ENCODE results near the gene LAMA4. TPM values are rescaled to one million over a fixed set of nuclear protein-coding genes. Genes with fewer than 3 reads are reported as not detected.

The LAMA4 gene
- total and polyA plus RNA-seq, 2 of the 13 experiments (the other 11 are each of a cell fraction or from before 2014, with no cell fraction given), result not detected

GRCh38 chr6:112087136-112087911 lies 167.0 kb downstream of the LAMA4 start, which contains the start of the genes FAM229B and TUBE1 (continued):
- TF ChIP-seq ZSCAN5A (CRISPR knock-in tag; IDR thresholded peaks at IDR 0.05; ENCODE audit: borderline replicate concordance) (peak; percentile 80; the same call in 1 of the 2 replicates), ZNF224 (CRISPR knock-in tag; IDR thresholded peaks at IDR 0.05) (peak; percentile 48; the same call in 1 of the 2 replicates), SKI (IDR thresholded peaks at IDR 0.05; ENCODE audit: partially characterized antibody) (no peak), ZNF136 (CRISPR knock-in tag; IDR thresholded peaks at IDR 0.05; ENCODE audit: low read depth) (no peak), ZNF225 (CRISPR knock-in tag; IDR thresholded peaks at IDR 0.05) (peak; percentile 90; the same call in 1 of the 2 replicates), PRMT3 (CRISPR knock-in tag; IDR thresholded peaks at IDR 0.05; ENCODE audit: borderline replicate concordance, low read depth) (no peak), ZNF460 (CRISPR knock-in tag; IDR thresholded peaks at IDR 0.05; ENCODE audit: borderline replicate concordance) (no peak), JUNB (CRISPR knock-in tag; IDR thresholded peaks at IDR 0.05; ENCODE audit: borderline replicate concordance) (no peak), ZNF558 (CRISPR knock-in tag; IDR thresholded peaks at IDR 0.05; ENCODE audit: borderline replicate concordance) (no peak), BRD4 (CRISPR knock-in tag; IDR thresholded peaks at IDR 0.05) (peak; percentile 42; the same call in 1 of the 2 replicates), ZNF343 (CRISPR knock-in tag; IDR thresholded peaks at IDR 0.05) (0 out of 2 replicates have a peak, but pooled peaks have one; percentile 57), MED13 (CRISPR knock-in tag; IDR thresholded peaks at IDR 0.05) (no peak), CSRNP2 (CRISPR knock-in tag; conservative IDR thresholded peaks at IDR 0.05; ENCODE audit: low read depth) (no peak), CTCF (CRISPR knock-in tag; IDR thresholded peaks at IDR 0.05) (peak; percentile 54), ISX (CRISPR knock-in tag; conservative IDR thresholded peaks at IDR 0.05) (0 out of 2 replicates have a peak, but pooled peaks have one; percentile 8), ATF7 (IDR thresholded peaks at IDR 0.05) (no peak), ATF7 (CRISPR knock-in tag; IDR thresholded peaks at IDR 0.05) (no peak), ZNF383 (CRISPR knock-in tag; IDR thresholded peaks at IDR 0.05; ENCODE audit: borderline replicate concordance) (no peak), CREBL2 (CRISPR knock-in tag; IDR thresholded peaks at IDR 0.05; ENCODE audit: borderline replicate concordance) (no peak; the same call in 1 of the 2 replicates)
- TF ChIP-seq, protein P1, sequence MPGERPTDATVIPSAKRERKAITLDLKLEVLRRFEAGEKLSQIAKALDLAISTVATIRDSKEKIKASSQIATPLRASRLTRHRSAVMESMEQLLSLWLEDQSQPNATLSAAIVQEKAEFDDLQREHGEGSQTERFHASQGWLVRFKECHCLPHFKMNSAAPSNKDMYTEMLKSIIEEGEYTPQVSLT (CRISPR knock-in tag; IDR thresholded peaks at IDR 0.05; ENCODE audit: borderline replicate concordance, low read depth), result no peak
- TF ChIP-seq, protein P2, sequence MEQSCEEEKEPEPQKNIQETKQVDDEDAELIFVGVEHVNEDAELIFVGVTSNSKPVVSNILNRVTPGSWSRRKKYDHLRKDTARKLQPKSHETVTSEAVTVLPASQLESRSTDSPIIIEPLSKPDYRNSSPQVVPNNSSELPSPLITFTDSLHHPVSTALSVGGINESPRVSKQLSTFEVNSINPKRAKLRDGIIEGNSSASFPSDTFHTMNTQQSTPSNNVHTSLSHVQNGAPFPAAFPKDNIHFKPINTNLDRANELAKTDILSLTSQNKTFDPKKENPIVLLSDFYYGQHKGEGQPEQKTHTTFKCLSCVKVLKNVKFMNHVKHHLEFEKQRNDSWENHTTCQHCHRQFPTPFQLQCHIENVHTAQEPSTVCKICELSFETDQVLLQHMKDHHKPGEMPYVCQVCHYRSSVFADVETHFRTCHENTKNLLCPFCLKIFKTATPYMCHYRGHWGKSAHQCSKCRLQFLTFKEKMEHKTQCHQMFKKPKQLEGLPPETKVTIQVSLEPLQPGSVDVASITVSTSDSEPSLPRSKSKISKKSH (CRISPR knock-in tag; IDR thresholded peaks at IDR 0.05; ENCODE audit: borderline replicate concordance), result peak; percentile 86; the same call in 1 of the 2 replicates
